ENCODE measurements around the gene SDF4.

The SDF4 gene

GRCh38 chr1:1210726-1211540 is 20.9 kb downstream of the SDF4 start:
- DNase-seq: no peak

- DNase-seq: peak; percentile 64
These were observed 22.9 kb downstream of the SDF4 start for GRCh38 chr1:1208713-1209433.

- no peak for DNase-seq
These were observed 24.3 kb downstream of the SDF4 start for GRCh38 chr1:1207571-1207892.

GRCh38 chr1:1206966-1207531 is 24.8 kb downstream of the SDF4 start:
- no peak for DNase-seq

- peak; percentile 65 for DNase-seq
These were observed 25.3 kb downstream of the SDF4 start, which contains the start of gene TNFRSF18 for GRCh38 chr1:1206376-1206965. TSS of gene TNFRSF18 (minus strand) at chr1:1206592. CDS start at chr1:1206571, 21 bp downstream.

- DNase-seq: no peak
These were observed 25.9 kb downstream of the SDF4 start for GRCh38 chr1:1205769-1206375.

GRCh38 chr1:1204998-1205768 is 26.6 kb downstream of the SDF4 start:
- no peak for DNase-seq

GRCh38 chr1:1204425-1204920 is 27.3 kb downstream of the SDF4 start:
- DNase-seq: no peak

- no peak for DNase-seq
These were observed 28.0 kb downstream of the SDF4 start for GRCh38 chr1:1203561-1204424.

GRCh38 chr1:1202831-1203560 is 28.8 kb downstream of the SDF4 start:
- no peak for DNase-seq

- peak; percentile 95 for DNase-seq
These were observed 30.7 kb downstream of the SDF4 start for GRCh38 chr1:1200876-1201810.

- DNase-seq: no peak
These were observed 31.6 kb downstream of the SDF4 start for GRCh38 chr1:1199961-1200875.

GRCh38 chr1:1199141-1199960 is 32.5 kb downstream of the SDF4 start:
- DNase-seq: no peak

GRCh38 chr1:1198423-1199140 is 33.2 kb downstream of the SDF4 start:
- DNase-seq: no peak

- no peak for DNase-seq
These were observed 34.0 kb downstream of the SDF4 start for GRCh38 chr1:1197551-1198422.

GRCh38 chr1:1197188-1197500 is 34.7 kb downstream of the SDF4 start:
- no peak for DNase-seq

Data from stimulated activated CD4-positive, alpha-beta T cell treated with anti-CD3 and anti-CD28 coated beads, Interleukin-4, amount 100 ng/mL, for 1 hour (primary cell).